Calu3 (cell line): ENCODE data around the gene PLIN5. TPM values are rescaled to one million over a fixed set of nuclear protein-coding genes. Genes with fewer than 3 reads are reported as not detected.

ENCODE experiments used
- BruUV-seq: library from RNA; stranded (reverse); fragments of 400-500 nt; replicated peaks from 2 replicates; lab custom pipeline; 2021; lab: Mats Ljungman, UMichigan
- CTCF ChIA-PET: fragments of 300-600 bp; sonication (Branson Sonifier 250); formaldehyde crosslinking; loops from one replicate; lab custom pipeline; 2022; ENCODE audit warnings: antibody characterized with exemption; lab: Charles Lee
- DNase-seq: peaks from one replicate; pipeline ENCODE4 v3.0.0; 2022
- H3K27ac Mint-ChIP-seq: one replicate; pipeline ENCODE4 v1.8.0; 2022; ENCODE audit warnings: mixed read lengths; ENCODE audit not compliant: unreplicated experiment
- H3K27me3 Mint-ChIP-seq: one replicate; pipeline ENCODE4 v1.8.0; 2022; ENCODE audit warnings: mixed read lengths; ENCODE audit not compliant: unreplicated experiment
- H3K36me3 Mint-ChIP-seq: one replicate; pipeline ENCODE4 v1.8.0; 2022; ENCODE audit warnings: mild to moderate bottlenecking, moderate library complexity, mixed read lengths; ENCODE audit not compliant: insufficient read depth, unreplicated experiment
- H3K4me1 Mint-ChIP-seq: one replicate; pipeline ENCODE4 v1.8.0; 2022; ENCODE audit warnings: mild to moderate bottlenecking, low read depth, mixed read lengths; ENCODE audit not compliant: unreplicated experiment
- H3K4me3 Mint-ChIP-seq: one replicate; pipeline ENCODE4 v1.8.0; 2022; ENCODE audit warnings: mild to moderate bottlenecking, low read depth, moderate library complexity, mixed read lengths; ENCODE audit not compliant: unreplicated experiment
- H3K9me3 Mint-ChIP-seq: one replicate; pipeline ENCODE4 v1.8.0; 2022; ENCODE audit warnings: low read depth, mixed read lengths; ENCODE audit not compliant: unreplicated experiment
- intact Hi-C: fragments of 100-400 bp; cut with micrococcal nuclease; formaldehyde crosslinking; loops from one replicate; pipeline ENCODE4 v1.10.0; 2022; ENCODE audit not compliant: unreplicated experiment
- total RNA-seq: library from RNA; stranded (reverse); gene quantifications from 2 replicates; pipeline ENCODE4 v1.2.3, GENCODE V29; 2022
- TF ChIP-seq, protein P1 (sequence below): fragments of 200-600 bp; IDR thresholded peaks from one replicate; pipeline ENCODE4 v1.8.0; 2022; ENCODE audit warnings: antibody characterized with exemption; ENCODE audit not compliant: unreplicated experiment

Gene PLIN5
- total RNA-seq, 1 experiment from 2014 or later, result 7.6 TPM

- no peaks in the 10 kb centered on the region for H3K27me3 Mint-ChIP-seq
- TF ChIP-seq, protein P1, sequence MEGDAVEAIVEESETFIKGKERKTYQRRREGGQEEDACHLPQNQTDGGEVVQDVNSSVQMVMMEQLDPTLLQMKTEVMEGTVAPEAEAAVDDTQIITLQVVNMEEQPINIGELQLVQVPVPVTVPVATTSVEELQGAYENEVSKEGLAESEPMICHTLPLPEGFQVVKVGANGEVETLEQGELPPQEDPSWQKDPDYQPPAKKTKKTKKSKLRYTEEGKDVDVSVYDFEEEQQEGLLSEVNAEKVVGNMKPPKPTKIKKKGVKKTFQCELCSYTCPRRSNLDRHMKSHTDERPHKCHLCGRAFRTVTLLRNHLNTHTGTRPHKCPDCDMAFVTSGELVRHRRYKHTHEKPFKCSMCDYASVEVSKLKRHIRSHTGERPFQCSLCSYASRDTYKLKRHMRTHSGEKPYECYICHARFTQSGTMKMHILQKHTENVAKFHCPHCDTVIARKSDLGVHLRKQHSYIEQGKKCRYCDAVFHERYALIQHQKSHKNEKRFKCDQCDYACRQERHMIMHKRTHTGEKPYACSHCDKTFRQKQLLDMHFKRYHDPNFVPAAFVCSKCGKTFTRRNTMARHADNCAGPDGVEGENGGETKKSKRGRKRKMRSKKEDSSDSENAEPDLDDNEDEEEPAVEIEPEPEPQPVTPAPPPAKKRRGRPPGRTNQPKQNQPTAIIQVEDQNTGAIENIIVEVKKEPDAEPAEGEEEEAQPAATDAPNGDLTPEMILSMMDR, result no peak
- no peaks in the 10 kb centered on the region for H3K4me1 Mint-ChIP-seq
- H3K36me3 Mint-ChIP-seq, result peaks cover 24% of the 10 kb centered on the region
- H3K27ac Mint-ChIP-seq, result no peak overlapping the region
- intact Hi-C loops, result no loop called here
- no peak for DNase-seq
- no peak overlapping the region for H3K4me3 Mint-ChIP-seq
- CTCF ChIA-PET, result no interaction called here
- no peaks in the 10 kb centered on the region for H3K9me3 Mint-ChIP-seq
- no TSS peak for BruUV-seq
Observed at GRCh38 chr19:4477034-4477801, 57.8 kb downstream of the PLIN5 start.

GRCh38 chr19:4474514-4475022 is 60.5 kb downstream of the PLIN5 start:
- CTCF ChIA-PET, result no interaction called here
- intact Hi-C loops, result no loop called here
- Mint-ChIP-seq H3K4me1 (no peaks in the 10 kb centered on the region), H3K27ac (no peak overlapping the region), H3K9me3 (no peaks in the 10 kb centered on the region), H3K36me3 (peaks cover 20% of the 10 kb centered on the region), H3K4me3 (no peak overlapping the region), H3K27me3 (no peaks in the 10 kb centered on the region)
- DNase-seq, result no peak
- BruUV-seq, result no TSS peak
- TF ChIP-seq, protein P1, result no peak

GRCh38 chr19:4473763-4474513 is 61.1 kb downstream of the PLIN5 start:
- H3K27ac Mint-ChIP-seq, result no peak overlapping the region
- H3K27me3 Mint-ChIP-seq, result no peaks in the 10 kb centered on the region
- H3K9me3 Mint-ChIP-seq, result no peaks in the 10 kb centered on the region
- H3K4me1 Mint-ChIP-seq, result no peaks in the 10 kb centered on the region
- CTCF ChIA-PET, result no interaction called here
- intact Hi-C loops, result no loop called here
- TF ChIP-seq, protein P1, result no peak
- H3K4me3 Mint-ChIP-seq, result no peak overlapping the region
- H3K36me3 Mint-ChIP-seq, result peaks cover 20% of the 10 kb centered on the region
- DNase-seq, result no peak
- BruUV-seq, result no TSS peak

DNA sequence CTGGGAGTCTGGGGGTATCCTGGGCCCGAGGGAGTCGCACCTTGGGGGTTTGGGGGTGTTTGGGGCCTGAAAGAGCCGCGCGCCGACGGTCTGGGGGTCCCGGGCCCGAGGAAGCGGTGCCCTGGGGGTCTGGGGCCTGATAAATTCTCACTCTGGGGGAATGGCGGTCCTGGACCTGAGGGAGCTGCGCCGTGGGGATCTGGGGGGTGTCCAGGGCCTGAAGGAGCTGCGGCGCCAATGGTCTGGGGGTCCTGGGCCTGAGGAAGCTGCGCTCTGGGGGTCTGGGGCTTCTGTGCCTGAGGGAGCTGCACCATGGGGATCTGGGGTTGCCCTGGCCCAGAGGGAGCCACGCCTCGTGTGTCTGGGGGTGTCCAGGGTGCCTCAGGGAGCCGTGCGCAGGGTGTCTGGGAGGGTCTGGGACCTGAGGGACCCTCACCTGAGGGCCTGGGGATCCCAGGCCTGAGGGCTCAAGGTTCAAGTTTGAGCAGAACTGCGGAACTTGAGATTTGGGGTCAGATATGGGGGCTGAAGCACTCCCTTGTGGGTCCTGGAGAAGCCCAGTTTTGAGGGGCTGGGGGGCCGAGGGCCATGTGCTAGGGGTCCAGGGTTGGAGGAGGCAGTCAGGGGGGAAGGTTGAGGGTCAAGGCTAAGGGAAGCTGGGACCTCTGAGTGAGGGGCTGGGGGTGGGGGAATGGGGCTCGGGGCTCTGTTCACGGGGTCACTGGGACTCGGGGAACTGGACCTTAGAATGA is 61.8 kb downstream of the PLIN5 start:
- H3K36me3 Mint-ChIP-seq, result peaks cover 20% of the 10 kb centered on the region
- no peak overlapping the region for H3K4me3 Mint-ChIP-seq
- TF ChIP-seq, protein P1, result no peak
- BruUV-seq, result no TSS peak
- intact Hi-C loops, result no loop called here
- H3K27ac Mint-ChIP-seq, result no peak overlapping the region
- H3K9me3 Mint-ChIP-seq, result no peaks in the 10 kb centered on the region
- CTCF ChIA-PET, result no interaction called here
- H3K27me3 Mint-ChIP-seq, result no peaks in the 10 kb centered on the region
- no peaks in the 10 kb centered on the region for H3K4me1 Mint-ChIP-seq
- DNase-seq, result no peak

Other genes with a start within 250 kb of the PLIN5 start
- gene TMIGD2, start 232.8 kb downstream of the PLIN5 start, total RNA-seq, result not detected in 2 replicates
- gene FSD1, start 230.6 kb downstream of the PLIN5 start, total RNA-seq, result 1.2 and 1.9 TPM in 2 replicates
- 28.7 and 30.5 TPM in 2 replicates for gene STAP2, start 196.4 kb downstream of the PLIN5 start, total RNA-seq
- gene MPND, start 191.7 kb downstream of the PLIN5 start, total RNA-seq, result 15.3 and 21.1 TPM in 2 replicates
- 40.7 and 42.0 TPM in 2 replicates for gene SH3GL1, start 134.7 kb downstream of the PLIN5 start, total RNA-seq
- 37.2 and 43.3 TPM in 2 replicates for gene CHAF1A, start 132.6 kb downstream of the PLIN5 start, total RNA-seq
- 38.9 and 47.1 TPM in 2 replicates for gene UBXN6, start 77.4 kb downstream of the PLIN5 start, total RNA-seq
- gene HDGFL2, start 62.9 kb downstream of the PLIN5 start, total RNA-seq, result 31.9 and 40.6 TPM in 2 replicates
- 1.1 and 2.3 TPM in 2 replicates for gene PLIN4, start 16.7 kb downstream of the PLIN5 start, total RNA-seq
- 28.5 and 36.4 TPM in 2 replicates for gene LRG1, start 4.8 kb upstream of the PLIN5 start, total RNA-seq
- gene SEMA6B, start 24.5 kb upstream of the PLIN5 start, total RNA-seq, result 0.21 and 0.34 TPM in 2 replicates
- gene TNFAIP8L1, start 104.3 kb upstream of the PLIN5 start, total RNA-seq, result 4.3 and 5.3 TPM in 2 replicates
- 77.1 and 81.2 TPM in 2 replicates for gene MYDGF, start 135.1 kb upstream of the PLIN5 start, total RNA-seq
- 52.2 and 59.2 TPM in 2 replicates for gene DPP9, start 188.6 kb upstream of the PLIN5 start, total RNA-seq